ENCODE results near the gene FAM184B.

GRCh38 chr4:17715511-17715910, 65.9 kb downstream of the FAM184B start:
- TF ChIP-seq POLR2A (IDR thresholded peaks at IDR 0.05) (no peak), CTCF (IDR thresholded peaks at IDR 0.05) (no peak)

Measured in transverse colon (tissue), 3 donors.